Stimulated activated CD4-positive, alpha-beta T cell treated with anti-CD3 and anti-CD28 coated beads, Interleukin-4, amount 100 ng/mL, for 24 hours (primary cell): ENCODE measurements around the gene SIGLEC9.

Experiments used
- DNase-seq: peaks from one replicate; pipeline ENCODE4 v3.0.0-alpha.2; 2020

The SIGLEC9 gene

DNA sequence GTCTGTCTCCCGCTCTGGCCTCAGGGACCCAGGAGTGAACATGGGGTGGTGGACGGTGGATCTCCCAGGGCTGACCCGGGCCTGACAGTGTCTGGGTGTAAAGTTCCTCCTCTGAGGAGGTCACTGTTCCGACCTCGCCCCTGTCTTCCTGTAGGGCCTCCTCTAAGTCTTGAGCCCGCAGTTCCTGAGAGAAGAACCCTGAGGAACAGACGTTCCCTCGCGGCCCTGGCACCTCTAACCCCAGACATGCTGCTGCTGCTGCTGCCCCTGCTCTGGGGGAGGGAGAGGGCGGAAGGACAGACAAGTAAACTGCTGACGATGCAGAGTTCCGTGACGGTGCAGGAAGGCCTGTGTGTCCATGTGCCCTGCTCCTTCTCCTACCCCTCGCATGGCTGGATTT lies at the start of gene SIGLEC9:
TSS of gene SIGLEC9 (plus strand) at position 178 of the 400 bp plus-strand sequence. CDS start at position 247, 69 bp downstream.
- DNase-seq: peak; percentile 9

DNA sequence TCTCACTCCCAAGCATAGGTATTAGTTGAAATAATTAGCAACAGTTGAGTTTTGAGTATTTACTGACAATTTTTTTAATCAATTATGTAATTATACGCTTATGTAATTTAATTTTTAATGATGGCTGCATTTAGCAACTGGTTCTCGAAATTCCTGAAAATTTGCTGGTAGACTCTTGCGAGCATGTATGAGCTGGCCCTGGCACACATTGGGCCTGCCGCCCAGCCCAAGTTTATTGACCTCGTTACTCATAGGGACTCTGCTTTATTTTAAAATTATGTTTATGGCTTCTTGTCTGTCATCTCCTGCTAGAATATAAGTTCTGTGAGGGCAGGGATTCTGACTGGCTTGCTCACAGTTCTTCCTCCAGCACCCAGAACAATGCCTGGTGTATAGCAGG lies 48.7 kb upstream of the SIGLEC9 start:
- no peak for DNase-seq

DNA sequence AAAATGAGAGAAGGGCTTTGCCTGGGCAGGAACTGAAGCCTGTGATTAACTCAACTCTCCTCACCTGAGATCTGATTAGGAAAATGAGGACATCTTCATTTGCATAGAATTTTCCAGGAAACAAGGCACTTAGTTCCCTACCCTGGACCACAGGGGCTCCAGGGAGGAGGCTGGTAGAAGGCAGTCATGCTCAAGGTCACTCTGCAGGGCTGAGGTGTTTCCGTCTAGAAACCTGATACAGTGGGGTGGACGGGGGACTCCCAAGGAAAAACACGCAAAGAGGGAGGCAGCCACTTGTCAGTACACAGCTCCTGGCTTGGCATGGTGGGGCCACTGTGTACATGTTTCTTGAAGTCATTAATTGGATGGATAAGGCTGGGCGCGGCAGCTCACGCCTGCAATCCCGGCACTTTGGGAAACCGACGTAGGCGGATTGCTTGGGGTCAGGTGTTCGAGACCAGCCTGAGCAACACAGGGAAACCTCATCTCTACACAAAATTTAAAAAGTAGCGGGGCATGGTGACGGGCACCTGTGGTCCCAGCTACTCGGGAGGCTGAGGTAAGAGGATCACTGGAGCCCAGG lies 48.0 kb upstream of the SIGLEC9 start:
- no peak for DNase-seq

DNA sequence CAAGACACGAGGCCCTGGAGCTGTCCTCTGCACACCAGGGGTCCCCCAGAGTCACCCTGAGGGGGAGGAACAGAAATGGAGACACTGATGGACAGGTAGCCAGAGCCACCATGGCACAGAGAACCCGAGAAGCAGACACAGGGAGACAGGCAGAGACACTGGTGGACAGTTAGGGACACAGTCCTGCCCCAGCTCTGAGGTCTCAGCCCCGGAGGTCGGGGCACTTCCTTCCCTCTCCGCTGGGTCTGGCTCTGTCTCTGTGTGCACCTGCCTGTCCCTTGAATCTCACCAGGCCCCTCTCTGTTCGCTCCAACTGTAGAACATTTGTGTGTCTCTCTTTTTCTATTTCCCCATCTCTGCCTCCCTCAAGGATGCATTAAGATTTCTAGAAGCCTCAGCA lies 46.6 kb upstream of the SIGLEC9 start:
- no peak for DNase-seq

DNA sequence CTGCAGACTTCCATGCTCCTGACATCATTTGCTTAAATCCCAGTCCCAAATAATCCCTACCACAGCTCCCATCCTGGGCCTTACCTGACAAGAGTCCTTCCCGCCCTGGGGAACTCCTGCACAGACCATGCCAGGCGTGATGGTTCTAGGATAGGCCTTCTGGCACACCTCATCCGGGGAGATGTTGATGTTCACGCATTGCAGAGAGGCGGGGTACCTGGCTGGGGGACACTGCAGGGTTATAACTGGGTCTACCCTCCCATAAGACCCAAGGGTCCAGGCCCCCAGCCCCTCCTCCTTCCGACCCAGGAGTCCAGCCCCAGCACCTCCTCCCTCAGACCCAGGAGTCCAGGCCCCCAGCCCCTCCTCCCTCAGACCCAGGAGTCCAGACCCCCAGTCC lies 46.0 kb upstream of the SIGLEC9 start:
- DNase-seq: no peak

DNA sequence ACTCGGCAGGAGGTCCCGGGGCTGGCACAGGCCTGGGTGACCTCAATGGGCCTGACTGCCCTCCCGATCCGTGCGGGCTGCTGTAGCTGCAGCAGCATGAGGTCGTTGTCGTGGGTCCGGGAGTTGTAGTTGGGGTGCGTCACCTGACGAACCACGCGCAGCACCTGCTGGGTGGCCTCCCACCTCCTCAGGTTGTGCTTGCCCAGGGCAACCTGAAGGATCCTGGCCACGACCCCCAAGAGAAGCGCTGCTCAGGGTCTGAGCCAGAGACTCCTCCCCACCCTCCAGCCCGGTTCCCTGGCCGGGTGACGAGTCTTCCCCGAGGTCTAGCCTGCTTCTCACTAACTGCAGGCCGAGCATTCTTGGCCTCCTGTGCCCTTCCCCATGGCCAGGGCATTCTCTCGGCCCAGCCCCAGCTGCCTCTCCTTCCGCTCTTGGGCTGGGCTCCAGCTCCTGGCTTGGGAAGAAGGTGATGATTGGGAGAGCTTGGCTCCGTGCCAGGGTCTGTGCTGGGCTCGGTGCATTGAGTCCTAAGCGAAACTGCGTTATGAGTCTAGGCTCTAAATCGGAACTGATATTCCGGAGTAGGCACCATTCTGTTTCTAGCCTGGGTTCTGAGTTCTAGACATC lies 45.1 kb upstream of the SIGLEC9 start:
- no peak for DNase-seq

DNA sequence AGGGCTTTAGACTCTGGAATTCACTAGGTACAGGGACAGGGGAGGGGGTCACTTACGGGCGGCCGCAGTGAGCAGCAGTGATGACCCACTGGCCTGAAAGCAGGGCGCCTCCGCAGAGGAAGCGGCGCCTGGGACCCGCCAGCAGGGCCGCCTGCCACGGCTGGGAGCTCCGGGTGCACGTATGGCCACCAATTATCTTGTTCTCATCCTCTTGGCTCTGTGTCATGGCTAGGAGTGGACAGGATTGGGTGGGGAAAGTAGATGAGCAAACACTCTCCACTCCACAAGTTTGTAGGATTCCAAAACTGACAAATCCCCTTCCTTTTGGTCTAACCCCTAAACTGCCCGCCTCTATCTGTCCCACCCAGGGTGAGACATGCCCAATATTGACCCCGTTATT lies 43.2 kb upstream of the SIGLEC9 start:
- DNase-seq: no peak

DNA sequence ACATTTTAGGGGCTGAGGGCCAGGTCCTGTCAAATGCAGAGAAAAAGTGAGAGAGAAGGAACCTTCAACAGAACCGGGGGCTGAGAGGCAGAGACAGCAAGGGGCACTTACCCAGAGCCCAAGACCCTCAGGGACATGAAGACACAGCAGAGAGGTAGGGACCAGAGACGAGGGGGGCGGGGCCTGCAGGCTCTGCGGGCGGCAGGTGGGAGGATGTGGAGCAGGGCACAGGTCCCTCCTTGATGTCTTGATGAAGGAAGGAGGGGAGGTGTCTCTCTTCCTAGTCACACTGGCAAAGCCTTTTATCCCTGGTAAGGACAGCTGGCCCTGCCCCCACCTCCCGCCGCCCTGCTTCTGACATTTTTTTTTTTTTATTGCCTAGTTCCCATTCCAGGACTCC lies 42.1 kb upstream of the SIGLEC9 start, which contains the start of gene KLK14:
TSS of gene KLK14 (minus strand) at position 277 of the 400 bp plus-strand sequence. CDS start at position 4, 273 bp downstream.
- no peak for DNase-seq

DNA sequence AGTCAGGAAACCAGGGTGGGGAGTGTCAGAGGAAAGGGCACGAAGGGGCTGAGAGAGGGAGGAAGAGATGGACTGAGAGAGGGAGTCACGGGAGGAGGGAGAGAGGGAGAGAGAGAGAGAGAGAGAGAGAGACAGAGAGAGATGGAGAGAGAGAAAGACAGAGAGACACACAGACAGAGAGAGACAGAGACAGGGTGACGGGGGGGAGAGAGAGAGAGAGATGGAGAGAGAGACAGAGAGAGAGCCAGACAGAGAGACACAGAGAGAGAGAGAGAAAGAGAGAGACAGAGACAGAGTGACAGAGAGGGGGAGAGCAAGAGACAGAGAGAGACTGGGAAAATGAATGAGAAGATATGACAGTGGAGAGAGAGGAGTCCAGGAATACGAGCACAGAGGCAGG lies 41.5 kb upstream of the SIGLEC9 start:
- DNase-seq: no peak

DNA sequence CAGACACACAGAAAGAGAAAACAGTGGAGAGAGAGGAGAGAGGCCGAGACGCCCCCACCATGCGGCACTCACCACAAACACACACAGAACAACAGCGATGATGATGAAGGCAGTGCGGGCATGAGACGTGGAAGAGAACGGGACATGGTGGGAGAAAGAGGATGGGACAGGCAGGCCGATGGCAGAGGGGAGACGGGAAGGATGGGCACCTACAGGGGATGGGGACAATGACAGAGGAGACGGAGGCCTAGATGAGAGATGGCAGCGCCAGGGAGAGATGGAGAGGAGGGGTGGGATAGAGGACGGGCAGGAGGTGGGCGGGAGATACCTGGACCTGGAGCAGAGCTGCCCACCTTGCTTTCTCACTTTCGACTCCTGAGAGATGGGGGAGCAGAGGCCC lies 40.9 kb upstream of the SIGLEC9 start:
- no peak for DNase-seq

DNA sequence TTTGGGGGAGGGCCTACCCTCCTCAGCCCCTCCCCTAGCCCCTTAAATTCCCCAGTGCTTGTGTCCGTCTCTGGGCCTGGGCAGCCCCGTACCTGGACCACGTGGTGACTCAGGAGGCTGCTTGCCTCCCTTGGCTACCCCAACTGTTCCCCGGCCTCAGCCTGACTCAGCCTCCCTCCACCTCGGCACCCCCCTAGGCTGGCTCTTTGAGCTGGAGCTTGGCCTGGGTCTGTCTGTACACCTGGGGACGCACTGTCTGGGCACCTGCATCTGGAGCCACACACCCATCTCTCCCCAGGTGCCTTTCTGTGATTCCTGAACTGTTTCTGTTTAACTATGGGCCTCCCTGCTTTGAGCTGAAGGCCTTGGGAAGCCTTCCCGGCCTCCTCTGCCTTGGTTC lies 40.2 kb upstream of the SIGLEC9 start:
- no peak for DNase-seq

DNA sequence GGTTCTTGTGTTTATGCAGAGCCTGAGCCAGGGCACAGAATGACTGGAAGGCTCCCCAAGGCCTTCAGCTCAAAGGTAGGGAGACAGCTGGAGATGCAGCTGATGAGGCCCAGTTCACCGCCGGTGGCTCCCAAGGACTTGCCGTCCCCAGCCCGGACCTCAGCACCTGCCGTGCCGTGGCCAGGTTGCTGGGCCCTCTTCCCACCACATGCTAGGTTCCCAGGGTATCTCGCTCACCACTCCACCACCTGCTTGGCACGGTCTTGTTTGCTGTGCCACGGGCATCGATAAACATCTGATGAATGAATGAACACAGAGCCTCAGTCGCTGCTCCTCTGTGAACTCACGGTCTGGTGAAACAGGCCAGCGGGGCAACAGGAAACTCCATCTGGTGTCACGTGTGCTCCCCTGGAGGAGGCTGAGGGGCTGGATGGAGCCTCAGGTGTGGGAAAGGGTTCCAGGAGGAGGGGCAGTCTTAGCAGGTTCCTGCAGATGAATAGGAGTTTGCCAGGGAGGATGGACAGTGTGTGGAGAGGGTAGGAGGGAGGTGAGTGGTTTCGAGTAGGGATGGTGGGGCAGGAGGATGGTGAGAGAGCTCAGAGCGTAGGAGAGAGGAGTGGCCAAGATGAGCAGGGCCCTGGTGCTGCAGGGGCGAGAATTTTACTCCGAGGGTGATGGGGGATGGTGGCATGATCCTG lies 38.4 kb upstream of the SIGLEC9 start:
- no peak for DNase-seq

DNA sequence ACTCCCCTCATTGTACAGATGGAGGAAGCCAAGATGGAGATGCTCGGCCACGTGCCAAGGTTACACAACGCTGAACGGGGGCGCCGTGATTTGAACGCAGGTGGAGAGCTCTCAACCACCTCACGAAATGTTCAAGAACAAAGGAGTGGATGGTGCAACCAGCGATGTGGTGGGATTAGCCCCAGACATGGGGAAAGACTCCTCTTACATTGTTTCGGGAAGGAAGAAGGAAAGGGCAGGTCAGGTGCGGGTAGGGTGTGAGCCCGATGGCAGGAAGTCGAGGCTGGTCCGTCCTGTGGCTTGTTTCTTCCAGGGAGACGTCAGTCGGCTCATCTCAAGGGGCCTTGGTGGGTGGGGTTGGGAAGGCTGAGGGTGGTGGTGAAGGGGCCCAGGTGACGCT lies 34.9 kb upstream of the SIGLEC9 start:
- no peak for DNase-seq

DNA sequence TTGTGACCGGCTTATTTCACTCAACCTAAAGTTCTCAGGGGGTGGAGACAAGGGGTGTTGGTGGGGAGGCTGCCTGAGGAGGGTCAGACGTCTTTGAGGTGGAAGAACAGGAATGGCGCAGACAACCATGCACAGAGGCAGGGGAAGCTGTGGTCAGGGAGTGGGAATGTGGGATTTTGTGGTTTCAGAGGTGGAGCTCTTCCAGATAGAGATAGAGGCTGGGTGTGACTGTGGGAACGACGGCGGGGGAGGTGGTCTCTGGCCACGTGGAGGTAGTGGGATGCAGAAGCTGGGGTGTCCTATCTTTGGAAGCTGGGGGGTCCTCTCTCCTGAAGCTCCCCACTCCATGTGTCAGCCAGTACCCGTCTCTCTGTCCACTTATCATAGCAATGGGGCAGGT lies 34.2 kb upstream of the SIGLEC9 start:
- DNase-seq: no peak

DNA sequence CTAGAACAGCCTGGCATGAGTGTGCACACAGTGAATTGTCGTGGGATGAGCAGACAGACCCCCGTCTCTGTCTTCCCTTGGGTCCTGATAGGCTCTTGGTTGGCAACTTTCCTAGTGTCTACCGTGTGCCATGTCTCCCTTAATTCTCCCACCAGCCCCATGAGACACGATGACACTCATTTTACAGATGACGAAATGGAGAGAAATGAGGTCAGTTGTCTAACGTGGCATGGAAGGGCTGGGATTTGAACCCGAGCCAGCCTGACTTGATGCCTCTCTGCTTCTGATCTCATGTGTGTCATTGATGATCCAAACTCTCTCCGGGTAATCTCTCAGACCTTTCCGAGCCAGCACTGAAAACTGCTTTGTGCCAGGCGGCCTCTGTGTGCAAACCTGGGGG lies 33.6 kb upstream of the SIGLEC9 start:
- DNase-seq: no peak

DNA sequence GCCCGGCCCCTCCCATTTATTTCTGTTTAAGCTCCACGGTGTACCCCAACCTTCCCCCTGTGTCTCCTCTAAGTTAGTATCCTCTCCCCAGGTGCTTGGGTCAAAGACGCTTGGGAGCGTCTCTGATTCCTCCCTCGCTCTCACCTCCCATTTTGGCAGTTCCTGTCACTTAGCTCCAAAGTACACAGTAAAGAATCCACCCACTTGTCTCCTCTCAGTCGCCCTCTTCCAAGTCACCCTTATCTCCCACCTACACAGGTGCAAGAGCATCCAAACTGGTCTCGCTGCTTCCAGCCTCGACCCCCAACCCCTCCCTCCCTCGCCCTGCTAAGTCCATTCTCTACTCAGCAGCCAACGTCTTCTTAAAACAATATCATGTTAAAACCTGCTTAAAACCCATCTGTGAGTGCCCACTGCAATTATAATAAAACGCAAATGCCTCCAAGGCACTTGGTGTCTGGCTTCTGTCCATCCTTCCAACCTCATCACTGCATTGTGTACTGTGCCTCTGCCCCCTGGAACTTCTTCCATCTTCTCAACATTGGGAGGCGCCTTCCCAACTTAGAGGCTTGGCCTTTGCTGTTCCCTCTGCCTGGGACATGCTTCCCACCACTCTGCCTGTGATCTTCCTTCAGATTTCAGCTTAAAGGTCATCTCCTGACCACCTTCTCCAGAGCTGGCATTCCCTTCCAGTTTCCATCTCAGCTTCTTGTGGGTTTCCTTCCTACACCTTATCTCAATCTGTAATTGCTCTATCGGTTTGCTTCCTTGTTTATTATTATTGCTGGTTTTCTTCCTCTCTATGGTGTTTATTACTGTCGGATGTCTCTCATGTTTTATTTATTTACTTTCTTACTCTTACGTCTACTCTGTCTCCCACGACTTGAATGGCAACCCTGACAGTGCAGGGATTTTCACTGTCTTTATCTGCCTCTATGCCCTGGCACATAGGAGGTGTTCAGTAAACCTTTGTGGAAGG lies 32.5 kb upstream of the SIGLEC9 start:
- DNase-seq: no peak

DNA sequence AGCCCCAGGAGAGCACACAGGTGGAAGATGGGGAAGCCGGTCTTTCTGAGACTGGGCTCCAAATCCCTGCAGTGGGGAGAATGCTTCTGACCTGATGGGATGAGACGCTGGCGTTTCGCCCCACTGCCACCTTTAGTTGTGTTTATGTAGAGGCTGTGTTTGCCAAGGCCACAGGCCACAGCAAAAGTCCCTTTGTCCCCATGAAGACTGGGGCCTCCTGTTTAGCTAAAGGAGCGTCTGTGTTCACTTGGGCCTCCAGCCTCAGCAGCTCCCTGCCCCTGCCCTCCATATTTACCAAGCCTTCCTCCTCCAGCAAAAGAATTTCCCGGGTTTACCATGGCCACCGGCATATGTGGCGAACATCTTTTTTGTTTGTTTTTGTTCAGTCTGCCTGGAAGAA lies 31.6 kb upstream of the SIGLEC9 start:
- no peak for DNase-seq

DNA sequence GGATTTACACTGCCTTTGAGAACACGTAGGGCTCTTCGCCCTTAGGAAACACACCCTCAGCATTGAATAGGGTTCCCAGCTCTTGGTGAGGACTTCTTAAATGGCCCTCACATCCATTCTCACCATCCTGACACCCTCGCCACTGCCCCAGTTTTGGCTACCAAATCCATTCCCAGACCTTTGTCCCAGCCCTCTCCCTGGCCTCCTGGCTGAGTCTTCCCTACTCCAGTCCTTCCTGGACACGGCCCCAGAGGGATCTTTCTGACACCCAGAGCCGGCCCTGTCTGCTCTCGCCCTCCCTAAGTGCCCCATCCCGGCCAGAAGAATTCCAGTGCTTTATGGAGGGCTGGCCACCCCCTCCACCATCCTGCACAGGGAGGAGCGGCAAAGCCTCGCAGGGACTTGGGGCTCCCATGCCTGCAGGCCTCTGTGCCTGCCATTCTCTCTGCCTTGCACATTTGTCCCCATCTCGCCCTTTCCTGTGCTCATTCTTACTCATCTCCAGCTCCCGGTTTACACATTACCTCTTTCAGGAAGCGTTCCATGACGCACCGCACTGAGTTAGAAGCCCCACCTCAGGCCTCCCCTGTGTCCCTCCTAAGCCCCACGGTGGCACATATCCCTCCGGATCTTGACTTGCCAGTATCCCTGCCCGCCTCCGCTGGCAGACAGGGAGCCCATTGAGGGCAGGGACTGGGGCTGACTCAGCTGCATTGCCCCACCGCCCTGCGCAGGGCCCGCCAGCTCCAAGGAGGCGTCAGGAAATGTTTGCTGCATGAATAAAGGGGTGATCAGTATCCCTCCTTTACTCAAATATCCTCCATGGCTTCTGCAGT lies 31.0 kb upstream of the SIGLEC9 start:
- no peak for DNase-seq

DNA sequence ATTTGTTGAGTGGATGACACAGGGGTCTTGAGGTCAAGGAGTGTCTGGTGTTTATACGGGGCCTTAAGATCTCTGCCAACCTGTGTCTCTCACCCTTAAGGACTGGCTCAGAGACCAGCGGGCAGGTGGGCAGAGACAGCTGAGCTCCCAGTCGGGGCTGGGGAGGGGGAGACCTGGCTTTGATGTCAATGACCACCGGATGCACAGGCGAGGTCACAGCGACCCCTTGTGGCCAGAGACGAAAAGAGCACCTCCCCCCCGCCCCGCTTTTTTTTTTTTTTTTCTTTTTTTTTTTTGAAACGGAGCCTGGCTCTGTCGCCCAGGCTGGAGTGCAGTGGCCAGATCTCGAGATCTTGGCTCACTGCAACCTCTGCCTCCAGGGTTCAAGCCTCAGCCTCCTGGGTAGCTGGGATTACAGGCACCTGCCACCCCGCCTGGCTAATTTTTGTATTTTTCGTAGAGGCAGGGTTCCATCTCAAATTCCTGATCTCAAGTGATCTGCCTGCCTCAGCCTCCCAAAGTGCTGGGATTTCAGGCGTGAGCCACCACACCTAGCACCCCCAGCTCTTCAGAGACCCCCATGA lies 29.9 kb upstream of the SIGLEC9 start:
- DNase-seq: peak; percentile 32

DNA sequence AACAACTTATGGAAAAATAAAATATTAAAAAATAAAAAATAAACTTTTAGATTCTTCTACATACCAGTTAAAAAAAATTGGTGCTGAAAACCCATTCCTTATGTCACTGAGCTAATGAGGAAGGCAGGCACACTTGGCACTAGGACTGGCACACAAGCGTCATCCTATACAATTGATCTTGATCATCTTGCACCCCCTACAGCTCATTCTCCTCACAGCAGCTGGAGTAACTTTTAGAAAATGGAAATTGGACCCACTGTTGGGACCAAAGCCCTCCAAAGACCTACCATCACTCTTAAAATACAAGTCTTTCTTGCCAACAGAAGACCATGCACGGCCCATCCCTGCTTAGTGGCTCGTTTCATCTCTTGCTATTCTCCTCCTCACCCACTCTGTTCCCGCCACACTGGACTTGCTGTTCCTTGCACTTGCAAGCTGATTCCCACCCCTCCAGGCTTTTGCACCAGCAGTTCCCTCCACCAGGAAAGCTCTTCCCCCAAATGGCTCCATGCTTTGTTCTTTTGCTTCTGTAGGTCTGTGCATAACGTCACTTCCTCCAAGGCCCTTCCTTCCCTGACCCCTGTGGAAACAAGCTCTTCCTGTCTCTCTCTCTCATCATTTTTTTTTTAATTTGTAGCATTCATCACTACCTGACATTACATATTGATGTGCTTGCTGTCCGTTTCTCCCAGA lies 28.1 kb upstream of the SIGLEC9 start:
- no peak for DNase-seq

DNA sequence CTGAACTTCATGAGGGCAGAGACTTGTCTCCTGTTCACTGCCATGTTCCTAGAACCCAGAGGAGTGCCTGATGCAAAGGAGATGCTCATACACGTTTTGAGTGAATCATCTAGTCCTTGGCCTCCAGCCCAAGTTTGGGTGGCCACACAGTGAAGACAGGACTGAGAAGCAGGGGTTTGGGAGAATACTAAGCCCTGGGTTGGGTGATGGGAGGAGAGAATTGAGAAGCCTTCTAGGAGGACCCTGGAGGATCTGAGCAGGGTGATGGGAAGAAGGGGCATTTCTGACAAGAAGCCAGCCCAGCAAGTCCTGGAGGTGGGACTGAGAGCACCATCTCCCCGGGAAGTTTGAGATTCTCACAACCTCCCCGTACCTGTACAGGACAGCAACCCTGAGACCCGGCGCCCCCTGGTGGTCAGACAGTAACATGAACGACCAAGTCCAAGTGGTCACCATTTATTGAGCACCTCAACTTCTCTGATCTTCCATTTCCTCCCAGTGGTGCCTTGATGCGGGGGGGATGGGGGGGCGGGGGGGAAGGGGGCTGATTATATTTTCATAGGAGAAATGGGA lies 27.5 kb upstream of the SIGLEC9 start:
- peak; percentile 76 for DNase-seq
